Measurements from ENCODE around the gene CACNA2D1. TPM values are rescaled to one million over a fixed set of nuclear protein-coding genes. Genes with fewer than 3 reads are reported as not detected.

Gene CACNA2D1
- total RNA-seq, 1 experiment from 2014 or later = 0.77 TPM

DNA sequence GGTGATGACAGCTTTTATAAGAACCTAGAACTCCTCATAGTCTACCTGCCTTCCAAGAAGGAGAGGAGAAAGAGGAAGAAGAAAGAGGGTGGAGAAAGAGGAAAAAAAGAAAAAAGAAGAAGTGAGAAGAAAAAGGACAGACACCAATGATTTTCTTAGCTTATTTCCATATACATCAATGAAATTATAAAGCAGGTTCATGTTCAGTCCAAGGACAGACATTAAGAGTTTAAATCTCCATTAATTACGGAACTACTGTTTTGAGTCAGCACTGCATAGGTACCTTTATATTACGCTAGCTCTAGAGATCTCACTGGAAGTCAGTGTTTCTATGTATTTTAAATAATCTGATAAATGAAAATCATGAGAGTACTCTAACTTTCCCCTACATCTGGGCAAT, 364.8 kb downstream of the CACNA2D1 start:
- no TSS peak for BruUV-seq (replicated peaks)
- ChIA-PET POLR2A (ENCODE audit: unreplicated experiment) (no interaction called here), CTCF (no interaction called here)
- no peaks in the 10 kb centered on the region for H3K36me3 ChIP-seq (ENCODE audit: low read depth, low read length)
- ATAC-seq (no peak), DNase-seq (no peak)
- peaks cover 11% of the 10 kb centered on the region for H3K27me3 ChIP-seq (ENCODE audit: low read length)
- H3K9me3 ChIP-seq (ENCODE audit: low read length) = no peaks in the 10 kb centered on the region
- H3K4me1 ChIP-seq (ENCODE audit: insufficient read depth, low read length) = no peaks in the 10 kb centered on the region
- no peaks in the 10 kb centered on the region for H3F3A ChIP-seq (ENCODE audit: low read length, unreplicated experiment)
- TF ChIP-seq, protein P1, sequence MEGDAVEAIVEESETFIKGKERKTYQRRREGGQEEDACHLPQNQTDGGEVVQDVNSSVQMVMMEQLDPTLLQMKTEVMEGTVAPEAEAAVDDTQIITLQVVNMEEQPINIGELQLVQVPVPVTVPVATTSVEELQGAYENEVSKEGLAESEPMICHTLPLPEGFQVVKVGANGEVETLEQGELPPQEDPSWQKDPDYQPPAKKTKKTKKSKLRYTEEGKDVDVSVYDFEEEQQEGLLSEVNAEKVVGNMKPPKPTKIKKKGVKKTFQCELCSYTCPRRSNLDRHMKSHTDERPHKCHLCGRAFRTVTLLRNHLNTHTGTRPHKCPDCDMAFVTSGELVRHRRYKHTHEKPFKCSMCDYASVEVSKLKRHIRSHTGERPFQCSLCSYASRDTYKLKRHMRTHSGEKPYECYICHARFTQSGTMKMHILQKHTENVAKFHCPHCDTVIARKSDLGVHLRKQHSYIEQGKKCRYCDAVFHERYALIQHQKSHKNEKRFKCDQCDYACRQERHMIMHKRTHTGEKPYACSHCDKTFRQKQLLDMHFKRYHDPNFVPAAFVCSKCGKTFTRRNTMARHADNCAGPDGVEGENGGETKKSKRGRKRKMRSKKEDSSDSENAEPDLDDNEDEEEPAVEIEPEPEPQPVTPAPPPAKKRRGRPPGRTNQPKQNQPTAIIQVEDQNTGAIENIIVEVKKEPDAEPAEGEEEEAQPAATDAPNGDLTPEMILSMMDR (conservative IDR thresholded peaks at IDR 0.05; ENCODE audit: low read depth, low read length) = no peak
- no peak overlapping the region for H3K4me3 ChIP-seq (ENCODE audit: low read length)
- no peaks in the 10 kb centered on the region for H4K20me1 ChIP-seq (ENCODE audit: low read length)
- no peak overlapping the region for H3K27ac ChIP-seq (ENCODE audit: low read length)
- H3K79me2 ChIP-seq (ENCODE audit: low read length) = no peaks in the 10 kb centered on the region
- intact Hi-C loops (cut with micrococcal nuclease) = no loop called here
- H3K9ac ChIP-seq (ENCODE audit: low read length) = no peak overlapping the region
- no peak overlapping the region for H2AFZ ChIP-seq (ENCODE audit: low read length)
- H3K4me2 ChIP-seq (ENCODE audit: low read length) = no peak overlapping the region
- 0 out of 2 replicates have a peak, but pooled peaks cover 3% of the 10 kb centered on the region for H3K9me2 ChIP-seq (replicated peaks; ENCODE audit: low read length)

DNA sequence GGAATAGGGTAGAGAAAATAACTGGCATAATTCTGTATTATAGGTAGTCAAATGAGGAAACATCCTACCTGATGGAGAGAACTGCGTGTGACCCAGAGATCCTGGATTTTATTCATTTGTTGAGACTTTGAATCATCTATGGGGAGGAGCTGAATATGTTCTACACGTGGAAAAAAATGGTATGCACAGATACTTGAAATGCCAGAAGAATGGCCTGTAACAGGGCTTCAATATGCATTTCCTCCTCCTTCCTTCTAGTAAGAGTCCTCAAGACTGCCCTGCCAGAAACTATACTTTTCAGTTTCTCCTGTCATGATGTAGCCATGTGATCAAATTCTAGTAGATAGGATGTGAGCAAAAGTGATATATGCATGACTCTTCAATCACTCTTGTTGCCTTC, 372.1 kb downstream of the CACNA2D1 start:
- Histone ChIP-seq H2AFZ (ENCODE audit: low read length) (no peak overlapping the region), H3K36me3 (ENCODE audit: low read depth, low read length) (no peaks in the 10 kb centered on the region), H3K79me2 (ENCODE audit: low read length) (no peaks in the 10 kb centered on the region), H4K20me1 (ENCODE audit: low read length) (no peaks in the 10 kb centered on the region), H3K9ac (ENCODE audit: low read length) (no peak overlapping the region), H3K4me2 (ENCODE audit: low read length) (no peak overlapping the region), H3K9me2 (replicated peaks; ENCODE audit: low read length) (no peaks in the 10 kb centered on the region), H3K9me3 (ENCODE audit: low read length) (no peaks in the 10 kb centered on the region), H3F3A (ENCODE audit: low read length, unreplicated experiment) (no peaks in the 10 kb centered on the region), H3K4me3 (ENCODE audit: low read length) (no peak overlapping the region), H3K27ac (ENCODE audit: low read length) (no peak overlapping the region), H3K27me3 (ENCODE audit: low read length) (peaks cover 16% of the 10 kb centered on the region), H3K4me1 (ENCODE audit: insufficient read depth, low read length) (peaks cover 5% of the 10 kb centered on the region; the same call in 1 of the 2 replicates)
- intact Hi-C loops (cut with micrococcal nuclease) = no loop called here
- no peak for ATAC-seq
- no peak for DNase-seq
- ChIA-PET POLR2A (ENCODE audit: unreplicated experiment) (no interaction called here), CTCF (no interaction called here)
- no TSS peak for BruUV-seq (replicated peaks)
- TF ChIP-seq, protein P1 (conservative IDR thresholded peaks at IDR 0.05; ENCODE audit: low read depth, low read length) = no peak

DNA sequence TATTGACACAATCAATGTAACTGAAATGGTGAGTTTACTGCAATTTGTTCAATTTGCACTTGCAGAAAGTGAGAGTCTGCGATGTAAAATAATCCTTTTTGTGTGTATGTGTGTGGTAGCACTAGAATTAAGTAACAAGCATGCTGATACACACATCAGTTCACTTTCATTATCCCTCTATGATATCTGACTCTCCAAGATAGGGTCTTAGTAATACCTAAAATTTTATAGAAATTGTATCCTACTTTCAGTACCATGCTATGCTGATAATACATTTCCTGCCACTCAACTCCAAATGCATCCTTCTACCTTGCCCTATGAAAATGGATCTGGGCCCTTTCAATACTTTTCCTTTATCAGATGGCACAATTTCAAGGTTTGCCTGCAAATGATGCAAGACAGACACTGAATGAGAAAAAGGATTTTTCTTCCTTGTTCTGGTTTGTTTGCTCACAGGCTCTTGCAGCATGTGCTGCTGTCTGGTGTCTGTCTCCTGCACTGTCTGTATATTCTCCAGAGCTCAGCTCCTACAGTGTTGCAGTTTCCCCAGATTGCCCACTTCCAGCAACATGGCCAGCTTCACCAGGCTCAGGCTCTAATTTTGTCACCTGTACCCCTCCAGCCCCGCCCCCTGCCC, 375.8 kb downstream of the CACNA2D1 start:
- no TSS peak for BruUV-seq (replicated peaks)
- no peak overlapping the region for H2AFZ ChIP-seq (ENCODE audit: low read length)
- H3K9me2 ChIP-seq (replicated peaks; ENCODE audit: low read length) = no peaks in the 10 kb centered on the region
- ATAC-seq (peak; percentile 64), DNase-seq (no peak)
- H3K4me3 ChIP-seq (ENCODE audit: low read length) = no peak overlapping the region
- H3K36me3 ChIP-seq (ENCODE audit: low read depth, low read length) = no peaks in the 10 kb centered on the region
- CTCF ChIA-PET = no interaction called here
- H3K27ac ChIP-seq (ENCODE audit: low read length) = no peak overlapping the region
- H3K4me2 ChIP-seq (ENCODE audit: low read length) = peak overlapping the region; percentile 28; the same call in 1 of the 2 replicates
- 0 out of 2 replicates have a peak, but pooled peaks cover 5% of the 10 kb centered on the region for H3K27me3 ChIP-seq (ENCODE audit: low read length)
- peaks cover 5% of the 10 kb centered on the region; the same call in 1 of the 2 replicates for H3K4me1 ChIP-seq (ENCODE audit: insufficient read depth, low read length)
- POLR2A ChIA-PET (ENCODE audit: unreplicated experiment) = interaction anchor here (0.6 kb wide), 1 partner anchor 41 kb away, joined by 7 read pairs; no protein-coding TSS in a partner anchor
- H3K79me2 ChIP-seq (ENCODE audit: low read length) = no peaks in the 10 kb centered on the region
- no peaks in the 10 kb centered on the region for H4K20me1 ChIP-seq (ENCODE audit: low read length)
- H3F3A ChIP-seq (ENCODE audit: low read length, unreplicated experiment) = no peaks in the 10 kb centered on the region
- H3K9ac ChIP-seq (ENCODE audit: low read length) = no peak overlapping the region
- intact Hi-C loops (cut with micrococcal nuclease) = loop anchor here (2.0 to 5.0 kb wide), 3 partner anchors 17 to 90 kb away; no protein-coding TSS in a partner anchor
- H3K9me3 ChIP-seq (ENCODE audit: low read length) = no peaks in the 10 kb centered on the region
- TF ChIP-seq, protein P1 (conservative IDR thresholded peaks at IDR 0.05; ENCODE audit: low read depth, low read length) = no peak
- TF ChIP-seq EZH2 (IDR thresholded peaks at IDR 0.05; ENCODE audit: low read length, unreplicated experiment) = no peak
- no peak for TF ChIP-seq EZH2phosphoT487 (IDR thresholded peaks at IDR 0.05; ENCODE audit: borderline replicate concordance, low read length)

Data from PC-3 (cell line).